ENCODE measurements around the gene PLCB1. TPM values are rescaled to one million over a fixed set of nuclear protein-coding genes. Genes with fewer than 3 reads are reported as not detected.

Gene PLCB1
- total and polyA plus RNA-seq, 8 donors: 8.8 to 27.7 (median 19.2) TPM

GRCh38 chr20:8115436-8115835, 16.6 kb upstream of the PLCB1 start:
- no peak overlapping the region for H3K27ac ChIP-seq
- no peaks in the 10 kb centered on the region for H3K4me1 ChIP-seq
- no peak for DNase-seq
- no peaks in the 10 kb centered on the region for H3K36me3 ChIP-seq
- intact Hi-C loops (cut with DNase I): no loop called here
- TF ChIP-seq, protein P1, sequence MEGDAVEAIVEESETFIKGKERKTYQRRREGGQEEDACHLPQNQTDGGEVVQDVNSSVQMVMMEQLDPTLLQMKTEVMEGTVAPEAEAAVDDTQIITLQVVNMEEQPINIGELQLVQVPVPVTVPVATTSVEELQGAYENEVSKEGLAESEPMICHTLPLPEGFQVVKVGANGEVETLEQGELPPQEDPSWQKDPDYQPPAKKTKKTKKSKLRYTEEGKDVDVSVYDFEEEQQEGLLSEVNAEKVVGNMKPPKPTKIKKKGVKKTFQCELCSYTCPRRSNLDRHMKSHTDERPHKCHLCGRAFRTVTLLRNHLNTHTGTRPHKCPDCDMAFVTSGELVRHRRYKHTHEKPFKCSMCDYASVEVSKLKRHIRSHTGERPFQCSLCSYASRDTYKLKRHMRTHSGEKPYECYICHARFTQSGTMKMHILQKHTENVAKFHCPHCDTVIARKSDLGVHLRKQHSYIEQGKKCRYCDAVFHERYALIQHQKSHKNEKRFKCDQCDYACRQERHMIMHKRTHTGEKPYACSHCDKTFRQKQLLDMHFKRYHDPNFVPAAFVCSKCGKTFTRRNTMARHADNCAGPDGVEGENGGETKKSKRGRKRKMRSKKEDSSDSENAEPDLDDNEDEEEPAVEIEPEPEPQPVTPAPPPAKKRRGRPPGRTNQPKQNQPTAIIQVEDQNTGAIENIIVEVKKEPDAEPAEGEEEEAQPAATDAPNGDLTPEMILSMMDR (IDR thresholded peaks at IDR 0.05): no peak
- H3K9me3 ChIP-seq: no peaks in the 10 kb centered on the region
- ATAC-seq: no peak
- H3K4me3 ChIP-seq: no peak overlapping the region
- no peaks in the 10 kb centered on the region for H3K27me3 ChIP-seq

DNA sequence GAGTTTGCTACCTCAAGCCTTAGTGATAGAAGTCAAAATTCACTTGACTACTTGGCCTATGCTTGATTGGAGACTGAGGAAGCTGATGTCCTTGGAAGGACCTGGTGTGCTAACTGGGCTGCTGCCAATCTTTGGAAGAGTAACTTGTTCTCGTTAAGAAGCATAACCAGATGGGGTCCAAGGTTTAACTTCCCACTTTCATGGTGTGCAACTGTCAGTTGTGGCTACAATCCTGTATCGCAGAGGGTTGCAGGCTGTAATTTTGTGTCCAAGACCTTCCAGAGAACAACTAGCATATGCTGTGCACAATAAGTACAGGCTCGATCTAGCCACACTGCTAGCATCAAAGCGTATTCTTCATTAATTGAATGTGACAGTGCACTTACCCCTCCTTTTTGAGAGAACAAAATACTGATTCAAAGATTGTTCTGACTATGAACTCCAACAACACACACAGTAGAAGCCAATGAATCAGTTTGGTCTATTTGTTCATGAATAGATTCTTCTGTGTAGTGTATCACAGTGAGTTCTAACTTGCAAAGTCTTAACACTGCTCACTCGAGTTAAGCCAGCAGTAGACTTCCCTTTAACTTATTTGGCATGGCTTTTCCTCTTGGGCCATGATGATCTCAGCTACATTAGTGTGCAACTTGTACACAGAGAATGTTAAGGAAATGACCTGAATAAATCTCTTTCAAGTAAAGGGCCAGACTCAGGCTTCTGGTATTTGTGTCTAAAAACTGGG, 15.8 kb upstream of the PLCB1 start:
- TF ChIP-seq, protein P1 (IDR thresholded peaks at IDR 0.05): no peak
- peak; percentile 24 for ATAC-seq
- intact Hi-C loops (cut with DNase I): no loop called here

GRCh38 chr20:8117636-8118035, 14.4 kb upstream of the PLCB1 start:
- Histone ChIP-seq H3K27ac (no peak overlapping the region), H3K9me3 (no peaks in the 10 kb centered on the region), H3K27me3 (no peaks in the 10 kb centered on the region), H3K4me1 (no peaks in the 10 kb centered on the region), H3K36me3 (no peaks in the 10 kb centered on the region), H3K4me3 (no peak overlapping the region)
- DNase-seq (no peak), ATAC-seq (no peak)
- intact Hi-C loops (cut with DNase I): no loop called here
- TF ChIP-seq, protein P1 (IDR thresholded peaks at IDR 0.05): no peak

More for the DNA sequence above, 15.8 kb upstream of the PLCB1 start:
- Histone ChIP-seq H3K9me3 (no peaks in the 10 kb centered on the region), H3K4me3 (no peak overlapping the region), H3K36me3 (no peaks in the 10 kb centered on the region), H3K27ac (no peak overlapping the region), H3K4me1 (no peaks in the 10 kb centered on the region), H3K27me3 (no peaks in the 10 kb centered on the region)
- no peak for DNase-seq

- Histone ChIP-seq H3K4me3 (no peak overlapping the region), H3K27ac (no peak overlapping the region), H3K36me3 (no peaks in the 10 kb centered on the region), H3K4me1 (no peaks in the 10 kb centered on the region), H3K27me3 (no peaks in the 10 kb centered on the region), H3K9me3 (no peaks in the 10 kb centered on the region)
- DNase-seq (peak in 2 of 4 donors; percentile 42 to 65), ATAC-seq (no peak)
- TF ChIP-seq, protein P1 (IDR thresholded peaks at IDR 0.05): no peak
- intact Hi-C loops (cut with DNase I): no loop called here
Observed at GRCh38 chr20:8118039-8118438, 14.0 kb upstream of the PLCB1 start.

GRCh38 chr20:8118760-8119159, 13.3 kb upstream of the PLCB1 start:
- H3K27me3 ChIP-seq: no peaks in the 10 kb centered on the region
- H3K4me1 ChIP-seq: no peaks in the 10 kb centered on the region
- no peak overlapping the region for H3K4me3 ChIP-seq
- DNase-seq: peak in 1 of 4 donors; percentile 16
- H3K9me3 ChIP-seq: no peaks in the 10 kb centered on the region
- no peaks in the 10 kb centered on the region for H3K36me3 ChIP-seq
- no peak for ATAC-seq
- TF ChIP-seq, protein P1 (IDR thresholded peaks at IDR 0.05): no peak
- H3K27ac ChIP-seq: no peak overlapping the region
- intact Hi-C loops (cut with DNase I): no loop called here
